ENCODE data around the gene TCP11L2.

TCP11L2 gene

DNA sequence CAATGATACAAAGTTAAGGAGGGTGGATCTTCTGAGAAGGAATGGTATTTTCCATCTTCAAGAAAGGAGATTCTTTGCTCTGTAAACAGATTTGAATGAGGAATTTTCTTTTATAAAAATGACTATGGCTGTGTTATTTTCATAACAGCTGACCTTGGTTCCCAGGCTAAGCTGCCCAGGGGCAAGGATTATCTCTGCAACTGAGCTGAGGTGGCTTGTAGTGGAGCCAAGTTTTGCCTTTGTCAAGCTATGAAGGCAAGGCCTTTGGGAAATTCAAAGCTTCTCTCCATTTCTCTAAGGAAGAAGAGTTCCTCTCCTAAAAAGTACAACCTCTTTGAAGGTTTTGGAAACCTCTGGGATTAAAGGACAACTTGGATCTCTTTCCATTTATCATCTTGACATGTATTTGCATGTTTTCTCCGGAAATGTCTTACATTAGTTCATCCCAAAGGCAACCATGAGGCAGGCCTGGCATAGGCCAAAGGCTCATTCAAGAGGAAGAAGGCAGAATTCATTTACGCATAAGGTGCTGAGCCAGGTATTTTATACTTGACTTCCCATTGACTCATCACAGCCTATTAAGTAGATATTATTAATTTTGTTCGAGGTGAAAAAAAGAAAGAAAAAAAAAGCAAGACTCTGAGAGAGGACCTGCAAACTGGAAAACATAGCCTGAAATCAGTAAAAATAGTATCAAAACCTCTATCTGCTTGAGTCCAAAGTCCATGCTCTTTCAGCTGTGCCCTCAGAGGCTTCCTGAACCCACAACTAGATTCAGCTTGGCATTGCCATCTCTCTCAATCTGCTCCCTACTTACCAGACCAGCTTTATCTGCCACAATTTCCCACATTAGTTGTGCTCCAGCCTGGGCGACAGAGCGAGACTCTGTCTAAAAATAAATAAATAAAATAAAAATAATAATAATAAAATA lies 30.7 kb upstream of the TCP11L2 start:
- H3K9me3 ChIP-seq (ENCODE audit: control insufficient read depth in 1 of 2, low read length in 2 of 2), result no peaks in the 10 kb centered on the region
- H3K4me1 ChIP-seq (ENCODE audit: control insufficient read depth in 1 of 2, insufficient read depth in 2 of 2, low read length in 2 of 2), result peaks cover 9 to 10% of the 10 kb centered on the region in 2 donors
- no peaks in the 10 kb centered on the region for H3K27me3 ChIP-seq (ENCODE audit: control insufficient read depth in 1 of 2, insufficient read depth in 2 of 2, low read length in 2 of 2)
- no peak overlapping the region for H3K27ac ChIP-seq (ENCODE audit: low read depth, low read length)
- H3K9ac ChIP-seq (ENCODE audit: low read depth in 1 of 2, low read length in 2 of 2), result no peak overlapping the region
- no peak overlapping the region for H3K4me3 ChIP-seq (ENCODE audit: low read depth in 1 of 2, low read length in 2 of 2)
- H3K36me3 ChIP-seq (ENCODE audit: control insufficient read depth in 1 of 2, insufficient read depth in 2 of 2, low read length in 2 of 2), result no peaks in the 10 kb centered on the region

DNA sequence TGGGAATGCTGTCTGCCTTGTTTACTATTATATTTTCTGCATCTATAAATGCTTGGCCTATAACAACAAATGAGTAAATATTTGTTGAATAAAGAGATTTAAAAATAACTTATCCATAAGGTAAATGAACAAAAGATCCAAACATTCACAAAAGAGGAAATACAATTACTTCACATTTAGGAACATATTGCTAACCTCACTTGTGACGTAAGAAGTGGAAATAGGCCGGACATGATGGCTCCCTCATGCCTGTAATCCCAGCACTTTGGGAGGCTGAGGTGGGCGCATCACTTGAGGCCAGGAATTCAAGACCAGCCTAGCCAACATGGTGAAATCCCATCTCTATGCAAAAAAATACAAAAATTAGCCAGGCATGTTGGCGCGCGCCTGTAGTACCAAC lies 29.0 kb upstream of the TCP11L2 start:
- Histone ChIP-seq H3K36me3 (ENCODE audit: control insufficient read depth in 1 of 2, insufficient read depth in 2 of 2, low read length in 2 of 2) (no peaks in the 10 kb centered on the region), H3K27ac (ENCODE audit: low read depth, low read length) (no peak overlapping the region), H3K9ac (ENCODE audit: low read depth in 1 of 2, low read length in 2 of 2) (no peak overlapping the region), H3K4me3 (ENCODE audit: low read depth in 1 of 2, low read length in 2 of 2) (no peak overlapping the region), H3K27me3 (ENCODE audit: control insufficient read depth in 1 of 2, insufficient read depth in 2 of 2, low read length in 2 of 2) (no peaks in the 10 kb centered on the region), H3K9me3 (ENCODE audit: control insufficient read depth in 1 of 2, low read length in 2 of 2) (no peaks in the 10 kb centered on the region), H3K4me1 (ENCODE audit: control insufficient read depth in 1 of 2, insufficient read depth in 2 of 2, low read length in 2 of 2) (peaks cover 9 to 10% of the 10 kb centered on the region in 2 donors)

GRCh38 chr12:106274012-106274411 lies 28.5 kb upstream of the TCP11L2 start:
- Histone ChIP-seq H3K27me3 (ENCODE audit: control insufficient read depth in 1 of 2, insufficient read depth in 2 of 2, low read length in 2 of 2) (no peaks in the 10 kb centered on the region), H3K27ac (ENCODE audit: low read depth, low read length) (no peak overlapping the region), H3K9ac (ENCODE audit: low read depth in 1 of 2, low read length in 2 of 2) (no peak overlapping the region), H3K36me3 (ENCODE audit: control insufficient read depth in 1 of 2, insufficient read depth in 2 of 2, low read length in 2 of 2) (no peaks in the 10 kb centered on the region), H3K4me3 (ENCODE audit: low read depth in 1 of 2, low read length in 2 of 2) (no peak overlapping the region), H3K4me1 (ENCODE audit: control insufficient read depth in 1 of 2, insufficient read depth in 2 of 2, low read length in 2 of 2) (peaks cover 9 to 10% of the 10 kb centered on the region in 2 donors), H3K9me3 (ENCODE audit: control insufficient read depth in 1 of 2, low read length in 2 of 2) (no peaks in the 10 kb centered on the region)

DNA sequence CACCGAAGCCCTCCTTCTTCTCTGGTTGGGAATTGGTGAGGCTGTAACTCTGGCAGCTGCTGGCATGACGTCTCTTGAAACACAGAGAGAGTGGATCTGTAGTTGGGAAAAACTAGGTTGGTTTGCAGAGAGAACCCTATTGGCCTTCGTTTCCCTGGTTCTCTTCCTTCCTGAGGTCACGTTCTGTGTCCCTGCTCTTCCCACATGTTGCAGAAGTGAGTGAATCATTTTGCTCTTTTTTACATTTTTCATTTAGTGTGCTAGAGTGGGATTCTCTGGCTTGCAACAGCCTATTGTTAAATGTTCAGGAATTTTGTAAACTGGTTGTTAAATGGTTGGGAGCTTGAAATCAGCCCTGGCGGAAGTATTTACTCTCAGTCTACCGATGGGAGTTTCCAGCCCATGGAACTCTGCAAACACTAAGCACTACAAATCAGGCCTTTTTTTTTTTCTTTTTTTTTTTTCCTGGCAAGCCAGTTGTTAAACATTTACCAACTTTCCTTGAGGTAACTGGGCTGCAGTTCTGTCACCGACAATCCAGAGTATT lies 27.9 kb upstream of the TCP11L2 start:
- Histone ChIP-seq H3K36me3 (ENCODE audit: control insufficient read depth in 1 of 2, insufficient read depth in 2 of 2, low read length in 2 of 2) (no peaks in the 10 kb centered on the region), H3K27ac (ENCODE audit: low read depth, low read length) (no peak overlapping the region), H3K9ac (ENCODE audit: low read depth in 1 of 2, low read length in 2 of 2) (no peak overlapping the region), H3K4me1 (ENCODE audit: control insufficient read depth in 1 of 2, insufficient read depth in 2 of 2, low read length in 2 of 2) (peaks cover 9 to 10% of the 10 kb centered on the region in 2 donors), H3K27me3 (ENCODE audit: control insufficient read depth in 1 of 2, insufficient read depth in 2 of 2, low read length in 2 of 2) (no peaks in the 10 kb centered on the region), H3K4me3 (ENCODE audit: low read depth in 1 of 2, low read length in 2 of 2) (no peak overlapping the region), H3K9me3 (ENCODE audit: control insufficient read depth in 1 of 2, low read length in 2 of 2) (no peaks in the 10 kb centered on the region)

DNA sequence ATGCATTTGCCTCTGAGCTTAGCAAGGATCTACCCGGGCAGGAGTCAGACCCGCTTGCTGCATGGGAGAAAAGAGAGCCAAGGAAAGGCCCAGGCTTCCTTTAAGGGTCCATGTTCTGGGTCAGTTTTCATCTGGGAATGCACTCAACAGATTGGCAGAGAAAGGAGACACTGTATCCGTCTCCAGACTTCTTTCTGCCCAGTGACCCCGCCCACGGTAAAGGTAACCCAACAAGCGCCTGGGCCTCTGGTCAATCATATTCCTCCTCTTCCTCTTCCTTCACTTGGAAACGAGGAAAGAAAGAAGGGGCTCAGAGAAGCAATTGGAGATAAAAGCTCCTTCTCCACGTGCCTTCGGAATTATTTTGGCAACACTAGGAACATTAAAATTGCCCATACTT lies 27.1 kb upstream of the TCP11L2 start:
- Histone ChIP-seq H3K27me3 (ENCODE audit: control insufficient read depth in 1 of 2, insufficient read depth in 2 of 2, low read length in 2 of 2) (no peaks in the 10 kb centered on the region), H3K4me3 (ENCODE audit: low read depth in 1 of 2, low read length in 2 of 2) (no peak overlapping the region), H3K9me3 (ENCODE audit: control insufficient read depth in 1 of 2, low read length in 2 of 2) (no peaks in the 10 kb centered on the region), H3K27ac (ENCODE audit: low read depth, low read length) (no peak overlapping the region), H3K4me1 (ENCODE audit: control insufficient read depth in 1 of 2, insufficient read depth in 2 of 2, low read length in 2 of 2) (peaks cover 9 to 10% of the 10 kb centered on the region in 2 donors), H3K9ac (ENCODE audit: low read depth in 1 of 2, low read length in 2 of 2) (no peak overlapping the region), H3K36me3 (ENCODE audit: control insufficient read depth in 1 of 2, insufficient read depth in 2 of 2, low read length in 2 of 2) (no peaks in the 10 kb centered on the region)

DNA sequence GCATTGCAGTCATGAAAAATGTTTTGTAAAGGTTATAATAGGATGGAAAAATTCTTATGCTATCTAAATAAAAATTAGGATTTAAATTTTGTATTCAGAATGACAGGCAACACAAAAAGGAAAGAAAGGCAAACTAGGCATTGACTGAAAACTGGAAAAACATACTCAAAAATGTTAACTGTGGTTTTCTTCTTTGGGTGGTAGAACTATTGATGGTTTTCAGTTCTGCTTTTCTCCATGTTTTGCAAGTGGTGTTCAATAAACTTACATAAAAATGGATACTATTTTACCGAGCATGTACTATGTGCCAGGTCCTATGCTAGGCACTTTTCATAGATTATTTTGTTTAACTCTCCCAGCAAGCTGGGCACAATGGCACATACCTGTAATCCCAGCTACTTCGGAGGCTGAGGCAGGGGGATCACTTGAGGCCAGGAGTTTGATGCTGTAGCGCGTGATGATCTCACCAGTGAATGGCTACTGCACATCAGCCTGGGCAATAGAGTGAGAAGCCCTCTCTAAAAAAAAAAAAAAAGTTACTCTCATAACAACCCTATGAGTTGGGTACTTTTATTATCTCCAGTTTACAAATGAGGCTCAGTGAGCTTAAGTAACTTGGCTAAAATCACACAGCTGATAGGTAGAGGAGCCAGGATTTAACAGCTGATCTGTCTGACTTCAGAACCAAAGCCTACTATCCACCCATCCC lies 26.3 kb upstream of the TCP11L2 start:
- Histone ChIP-seq H3K36me3 (ENCODE audit: control insufficient read depth in 1 of 2, insufficient read depth in 2 of 2, low read length in 2 of 2) (no peaks in the 10 kb centered on the region), H3K4me3 (ENCODE audit: low read depth in 1 of 2, low read length in 2 of 2) (no peak overlapping the region), H3K9me3 (ENCODE audit: control insufficient read depth in 1 of 2, low read length in 2 of 2) (peaks cover 0 to under 1% of the 10 kb centered on the region in 2 donors), H3K27ac (ENCODE audit: low read depth, low read length) (no peak overlapping the region), H3K27me3 (ENCODE audit: control insufficient read depth in 1 of 2, insufficient read depth in 2 of 2, low read length in 2 of 2) (no peaks in the 10 kb centered on the region), H3K4me1 (ENCODE audit: control insufficient read depth in 1 of 2, insufficient read depth in 2 of 2, low read length in 2 of 2) (peaks cover 9 to 10% of the 10 kb centered on the region in 2 donors), H3K9ac (ENCODE audit: low read depth in 1 of 2, low read length in 2 of 2) (no peak overlapping the region)

GRCh38 chr12:106280106-106280505 lies 22.4 kb upstream of the TCP11L2 start:
- H3K9ac ChIP-seq (ENCODE audit: low read depth in 1 of 2, low read length in 2 of 2), result no peak overlapping the region
- H3K4me1 ChIP-seq (ENCODE audit: control insufficient read depth in 1 of 2, insufficient read depth in 2 of 2, low read length in 2 of 2), result peaks cover 3 to 4% of the 10 kb centered on the region in 2 donors
- no peaks in the 10 kb centered on the region for H3K36me3 ChIP-seq (ENCODE audit: control insufficient read depth in 1 of 2, insufficient read depth in 2 of 2, low read length in 2 of 2)
- peaks cover 2 to 11% of the 10 kb centered on the region in 2 donors for H3K9me3 ChIP-seq (ENCODE audit: control insufficient read depth in 1 of 2, low read length in 2 of 2)
- no peak overlapping the region for H3K4me3 ChIP-seq (ENCODE audit: low read depth in 1 of 2, low read length in 2 of 2)
- no peak overlapping the region for H3K27ac ChIP-seq (ENCODE audit: low read depth, low read length)
- no peaks in the 10 kb centered on the region for H3K27me3 ChIP-seq (ENCODE audit: control insufficient read depth in 1 of 2, insufficient read depth in 2 of 2, low read length in 2 of 2)

- Histone ChIP-seq H3K27me3 (ENCODE audit: control insufficient read depth in 1 of 2, insufficient read depth in 2 of 2, low read length in 2 of 2) (peaks cover 0 to 4% of the 10 kb centered on the region in 2 donors), H3K4me1 (ENCODE audit: control insufficient read depth in 1 of 2, insufficient read depth in 2 of 2, low read length in 2 of 2) (no peaks in the 10 kb centered on the region), H3K36me3 (ENCODE audit: control insufficient read depth in 1 of 2, insufficient read depth in 2 of 2, low read length in 2 of 2) (no peaks in the 10 kb centered on the region), H3K27ac (ENCODE audit: low read depth, low read length) (no peak overlapping the region), H3K9me3 (ENCODE audit: control insufficient read depth in 1 of 2, low read length in 2 of 2) (peaks cover 2 to 11% of the 10 kb centered on the region in 2 donors), H3K4me3 (ENCODE audit: low read depth in 1 of 2, low read length in 2 of 2) (no peak overlapping the region), H3K9ac (ENCODE audit: low read depth in 1 of 2, low read length in 2 of 2) (no peak overlapping the region)
Measured at GRCh38 chr12:106281056-106281782, 21.3 kb upstream of the TCP11L2 start.

- no peaks in the 10 kb centered on the region for H3K36me3 ChIP-seq (ENCODE audit: control insufficient read depth in 1 of 2, insufficient read depth in 2 of 2, low read length in 2 of 2)
- no peak overlapping the region for H3K9ac ChIP-seq (ENCODE audit: low read depth in 1 of 2, low read length in 2 of 2)
- H3K4me1 ChIP-seq (ENCODE audit: control insufficient read depth in 1 of 2, insufficient read depth in 2 of 2, low read length in 2 of 2), result no peaks in the 10 kb centered on the region
- H3K4me3 ChIP-seq (ENCODE audit: low read depth in 1 of 2, low read length in 2 of 2), result no peak overlapping the region
- peaks cover 2 to 11% of the 10 kb centered on the region in 2 donors for H3K9me3 ChIP-seq (ENCODE audit: control insufficient read depth in 1 of 2, low read length in 2 of 2)
- no peak overlapping the region for H3K27ac ChIP-seq (ENCODE audit: low read depth, low read length)
- H3K27me3 ChIP-seq (ENCODE audit: control insufficient read depth in 1 of 2, insufficient read depth in 2 of 2, low read length in 2 of 2), result peaks cover 0 to 4% of the 10 kb centered on the region in 2 donors
Measured at GRCh38 chr12:106281804-106282203, 20.7 kb upstream of the TCP11L2 start.

Data from duodenal mucosa (tissue), 2 donors.